K562 (cell line): Measurements from ENCODE around the gene PALM3. TPM values are rescaled to one million over a fixed set of nuclear protein-coding genes. Genes with fewer than 3 reads are reported as not detected.

ENCODE experiments used
- CAMTA2 ChIP-seq: fragments of 250-450 bp; sonication (Bioruptor Pico); conservative IDR thresholded peaks from 2 replicates; pipeline ENCODE4 v1.5.1; 2022
- CSDE1 ChIP-seq, 2 experiments: fragments of 450-650 bp; IDR thresholded peaks; 2 replicates each; pipeline ENCODE4 v1.6.1; 2016; ENCODE audit warnings: mild to moderate bottlenecking in 1 of 2
- CXXC5 ChIP-seq: fragments of 250-450 bp; sonication (Bioruptor Pico); IDR thresholded peaks from 2 replicates; pipeline ENCODE4 v1.8.0; 2022; ENCODE audit warnings: inconsistent platforms, mild to moderate bottlenecking, moderate library complexity
- EP300 ChIP-seq: IDR thresholded peaks from 2 replicates; pipeline ENCODE4 v1.6.1; 2012; ENCODE audit warnings: low read length, improper control_type of control experiment
- HMG20A ChIP-seq: fragments of 450-650 bp; formaldehyde crosslinking; conservative IDR thresholded peaks from 2 replicates; pipeline ENCODE4 v1.4.0; 2020; ENCODE audit warnings: mild to moderate bottlenecking, mixed read lengths
- HMG20B ChIP-seq: fragments of 250-450 bp; sonication (Bioruptor Pico); IDR thresholded peaks from 2 replicates; pipeline ENCODE4 v1.5.0; 2021; ENCODE audit warnings: mild to moderate bottlenecking
- L3MBTL2 ChIP-seq: fragments of 450-650 bp; IDR thresholded peaks from 2 replicates; pipeline ENCODE4 v1.6.1; 2016; ENCODE audit warnings: mild to moderate bottlenecking, moderate library complexity
- LEF1 ChIP-seq: fragments of 450-650 bp; IDR thresholded peaks from 2 replicates; pipeline ENCODE4 v1.6.1; 2016; ENCODE audit warnings: mild to moderate bottlenecking
- MAFG ChIP-seq: fragments of 450-650 bp; conservative IDR thresholded peaks from 2 replicates; pipeline ENCODE4 v1.6.1; 2016; ENCODE audit warnings: missing genetic modification characterization, missing compliant biosample characterization
- MIER1 ChIP-seq: fragments of 450-650 bp; IDR thresholded peaks from 2 replicates; pipeline ENCODE4 v1.6.1; 2016; ENCODE audit warnings: antibody characterized with exemption, mild to moderate bottlenecking, low read depth
- RBFOX2 ChIP-seq: fragments of 200-400 bp; formaldehyde crosslinking; IDR thresholded peaks from 2 replicates; pipeline ENCODE4 v1.6.1; 2017; ENCODE audit warnings: low read depth, mild to moderate bottlenecking, low read length, moderate library complexity
- RFX1 ChIP-seq: fragments of 450-650 bp; IDR thresholded peaks from 2 replicates; pipeline ENCODE4 v1.6.1; 2016; ENCODE audit warnings: mild to moderate bottlenecking, moderate library complexity
- SMARCB1 ChIP-seq: IDR thresholded peaks from 2 replicates; pipeline ENCODE4 v1.6.1; 2011; ENCODE audit warnings: improper control_type of control experiment, low read depth; ENCODE audit not compliant: insufficient read length
- TARDBP ChIP-seq: fragments of 450-650 bp; IDR thresholded peaks from 2 replicates; pipeline ENCODE4 v1.6.1; 2016
- TRIM24 ChIP-seq, 2 experiments: fragments of 450-650 bp; IDR thresholded peaks; 2 replicates each; pipeline ENCODE4 v1.6.1; 2016
- ZNF444 ChIP-seq: fragments of 250-450 bp; sonication (Bioruptor Pico); IDR thresholded peaks from 2 replicates; pipeline ENCODE4 v1.4.0; 2020; ENCODE audit warnings: mild to moderate bottlenecking, moderate library complexity
- ZNF561 ChIP-seq: fragments of 450-650 bp; formaldehyde crosslinking; conservative IDR thresholded peaks from 2 replicates; pipeline ENCODE4 v1.4.0; 2020; ENCODE audit warnings: mild to moderate bottlenecking, moderate library complexity
- ZNF717 ChIP-seq: fragments of 250-450 bp; sonication (Bioruptor Pico); IDR thresholded peaks from 2 replicates; pipeline ENCODE4 v1.5.0; 2021
- polyA plus RNA-seq, 8 experiments: library from polyadenylated mRNA; depleted of rRNA in 4 of 8; stranded (reverse) in 5 of 8; unstranded in 3 of 8; fragments of >200 nt; fragmentation: Nextera tagmentation in 2 of 8; fragmentation: Illumina TruSeq in 1 of 8; extraction: Ambion mirVana in 2 of 8; extraction: Trizol in 1 of 8; gene quantifications; 2 replicates each; pipeline versions ENCODE4 v1.2.1 to v1.2.3, GENCODE V29; 2011 to 2014; ENCODE audit warnings: inconsistent platforms in 1 of 8, missing spikeins in 1 of 8
- total RNA-seq, 7 experiments: library from RNA; depleted of rRNA in 6 of 7; stranded (reverse); fragments of >200 nt in 6 of 7; fragmentation: Illumina TruSeq in 2 of 7; extraction: Trizol in 2 of 7; gene quantifications; 2 replicates each; pipeline versions ENCODE4 v1.2.1 to v1.2.3, GENCODE V29; 2011 to 2021; ENCODE audit warnings: low replicate concordance in 1 of 7
- TF ChIP-seq, protein P1 (sequence below): fragments of 450-650 bp; formaldehyde crosslinking; IDR thresholded peaks from 2 replicates; pipeline ENCODE4 v1.4.0; 2020; ENCODE audit warnings: mild to moderate bottlenecking
- TF ChIP-seq, protein P2 (sequence below): sonication (generic); formaldehyde crosslinking; IDR thresholded peaks from 2 replicates; pipeline ENCODE4 v1.8.0; 2022; ENCODE audit warnings: mild to moderate bottlenecking, missing genetic modification reagents, borderline replicate concordance
- TF ChIP-seq, protein P3 (sequence below): IDR thresholded peaks from 2 replicates; pipeline ENCODE4 v1.6.1; 2011; ENCODE audit not compliant: insufficient read length; ENCODE audit errors: extremely low read depth
- TF ChIP-seq, protein P4 (sequence below): fragments of 250-450 bp; sonication (Bioruptor Pico); IDR thresholded peaks from 2 replicates; pipeline ENCODE4 v1.4.0; 2020; ENCODE audit warnings: mild to moderate bottlenecking, moderate library complexity, borderline replicate concordance

PALM3 gene
- total and polyA plus RNA-seq, 9 of the 15 experiments (the other 6 are each of a cell fraction or from before 2014, with no cell fraction given) = 0.07 to 9.3 (median 3.3) TPM

DNA sequence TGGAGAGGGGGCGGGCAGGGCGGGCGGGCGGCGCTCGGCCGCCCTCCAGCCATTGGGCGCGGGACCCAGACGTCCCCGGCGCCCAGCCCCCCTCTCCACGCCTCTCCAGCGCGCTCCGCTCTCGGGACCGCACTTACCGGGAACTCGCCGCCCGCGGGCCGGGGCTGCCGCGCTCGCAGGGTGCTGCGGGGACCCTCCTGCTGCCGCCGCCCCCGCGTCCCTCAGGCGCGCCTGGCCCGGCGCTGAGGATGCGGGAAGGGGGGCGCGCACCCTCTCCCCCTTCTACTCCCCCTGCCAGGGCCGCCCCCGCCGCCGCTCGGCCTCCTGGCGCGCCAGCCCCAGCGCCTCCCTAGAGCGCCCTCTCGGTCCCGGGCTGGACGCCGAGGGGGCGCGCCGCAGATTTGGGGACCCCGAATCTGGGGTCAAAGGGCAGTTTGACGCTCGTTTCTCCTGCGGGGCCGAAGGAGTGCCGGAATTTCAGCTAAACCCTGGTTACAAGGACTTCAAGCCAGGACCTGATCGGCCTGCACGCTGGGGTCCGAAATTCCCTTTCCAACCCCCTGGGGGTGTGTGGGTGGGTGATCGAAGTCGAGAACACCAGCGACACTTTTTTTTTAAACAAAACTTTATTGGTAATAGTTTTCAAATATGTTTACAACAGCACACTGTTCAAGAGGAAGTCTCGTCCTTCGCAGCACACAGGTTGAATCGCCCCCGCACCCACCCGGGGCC, 29.4 kb upstream of the PALM3 start (continued):
- peak; percentile 78 for TF ChIP-seq ZNF444 (CRISPR knock-in tag)
- TF ChIP-seq RFX1 = no peak
- TF ChIP-seq HMG20A = no peak
- TF ChIP-seq RBFOX2 = peak; percentile 78
- no peak for TF ChIP-seq SMARCB1
- no peak for TF ChIP-seq HMG20B (CRISPR knock-in tag)
- TF ChIP-seq ZNF717 = no peak
- TF ChIP-seq MIER1 = no peak
- TF ChIP-seq TARDBP = no peak; the same call in 1 of the 2 replicates
- peak; percentile 82 for TF ChIP-seq CXXC5 (CRISPR knock-in tag)
- TF ChIP-seq TRIM24 (IDR thresholded peaks at IDR 0.05) = 0 out of 4 replicates have a peak, but pooled peaks of 1 of the 2 experiments have one; percentile 28
- TF ChIP-seq, protein P1, sequence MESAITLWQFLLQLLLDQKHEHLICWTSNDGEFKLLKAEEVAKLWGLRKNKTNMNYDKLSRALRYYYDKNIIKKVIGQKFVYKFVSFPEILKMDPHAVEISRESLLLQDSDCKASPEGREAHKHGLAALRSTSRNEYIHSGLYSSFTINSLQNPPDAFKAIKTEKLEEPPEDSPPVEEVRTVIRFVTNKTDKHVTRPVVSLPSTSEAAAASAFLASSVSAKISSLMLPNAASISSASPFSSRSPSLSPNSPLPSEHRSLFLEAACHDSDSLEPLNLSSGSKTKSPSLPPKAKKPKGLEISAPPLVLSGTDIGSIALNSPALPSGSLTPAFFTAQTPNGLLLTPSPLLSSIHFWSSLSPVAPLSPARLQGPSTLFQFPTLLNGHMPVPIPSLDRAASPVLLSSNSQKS (CRISPR knock-in tag) = no peak
- TF ChIP-seq L3MBTL2 = peak; percentile 61
- TF ChIP-seq LEF1 = peak; percentile 57; the same call in 1 of the 2 replicates
- TF ChIP-seq, protein P2, sequence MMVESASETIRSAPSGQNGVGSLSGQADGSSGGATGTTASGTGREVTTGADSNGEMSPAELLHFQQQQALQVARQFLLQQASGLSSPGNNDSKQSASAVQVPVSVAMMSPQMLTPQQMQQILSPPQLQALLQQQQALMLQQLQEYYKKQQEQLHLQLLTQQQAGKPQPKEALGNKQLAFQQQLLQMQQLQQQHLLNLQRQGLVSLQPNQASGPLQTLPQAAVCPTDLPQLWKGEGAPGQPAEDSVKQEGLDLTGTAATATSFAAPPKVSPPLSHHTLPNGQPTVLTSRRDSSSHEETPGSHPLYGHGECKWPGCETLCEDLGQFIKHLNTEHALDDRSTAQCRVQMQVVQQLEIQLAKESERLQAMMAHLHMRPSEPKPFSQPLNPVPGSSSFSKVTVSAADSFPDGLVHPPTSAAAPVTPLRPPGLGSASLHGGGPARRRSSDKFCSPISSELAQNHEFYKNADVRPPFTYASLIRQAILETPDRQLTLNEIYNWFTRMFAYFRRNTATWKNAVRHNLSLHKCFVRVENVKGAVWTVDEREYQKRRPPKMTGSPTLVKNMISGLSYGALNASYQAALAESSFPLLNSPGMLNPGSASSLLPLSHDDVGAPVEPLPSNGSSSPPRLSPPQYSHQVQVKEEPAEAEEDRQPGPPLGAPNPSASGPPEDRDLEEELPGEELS = no peak
- TF ChIP-seq EP300 = peak; percentile 34
- TF ChIP-seq CSDE1 (IDR thresholded peaks at IDR 0.05) = no peak
- TF ChIP-seq MAFG (tag) = no peak
- no peak for TF ChIP-seq ZNF561 (CRISPR knock-in tag)
- TF ChIP-seq, protein P3, sequence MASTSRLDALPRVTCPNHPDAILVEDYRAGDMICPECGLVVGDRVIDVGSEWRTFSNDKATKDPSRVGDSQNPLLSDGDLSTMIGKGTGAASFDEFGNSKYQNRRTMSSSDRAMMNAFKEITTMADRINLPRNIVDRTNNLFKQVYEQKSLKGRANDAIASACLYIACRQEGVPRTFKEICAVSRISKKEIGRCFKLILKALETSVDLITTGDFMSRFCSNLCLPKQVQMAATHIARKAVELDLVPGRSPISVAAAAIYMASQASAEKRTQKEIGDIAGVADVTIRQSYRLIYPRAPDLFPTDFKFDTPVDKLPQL = no peak
- no peak for TF ChIP-seq CAMTA2 (CRISPR knock-in tag)
- TF ChIP-seq, protein P4, sequence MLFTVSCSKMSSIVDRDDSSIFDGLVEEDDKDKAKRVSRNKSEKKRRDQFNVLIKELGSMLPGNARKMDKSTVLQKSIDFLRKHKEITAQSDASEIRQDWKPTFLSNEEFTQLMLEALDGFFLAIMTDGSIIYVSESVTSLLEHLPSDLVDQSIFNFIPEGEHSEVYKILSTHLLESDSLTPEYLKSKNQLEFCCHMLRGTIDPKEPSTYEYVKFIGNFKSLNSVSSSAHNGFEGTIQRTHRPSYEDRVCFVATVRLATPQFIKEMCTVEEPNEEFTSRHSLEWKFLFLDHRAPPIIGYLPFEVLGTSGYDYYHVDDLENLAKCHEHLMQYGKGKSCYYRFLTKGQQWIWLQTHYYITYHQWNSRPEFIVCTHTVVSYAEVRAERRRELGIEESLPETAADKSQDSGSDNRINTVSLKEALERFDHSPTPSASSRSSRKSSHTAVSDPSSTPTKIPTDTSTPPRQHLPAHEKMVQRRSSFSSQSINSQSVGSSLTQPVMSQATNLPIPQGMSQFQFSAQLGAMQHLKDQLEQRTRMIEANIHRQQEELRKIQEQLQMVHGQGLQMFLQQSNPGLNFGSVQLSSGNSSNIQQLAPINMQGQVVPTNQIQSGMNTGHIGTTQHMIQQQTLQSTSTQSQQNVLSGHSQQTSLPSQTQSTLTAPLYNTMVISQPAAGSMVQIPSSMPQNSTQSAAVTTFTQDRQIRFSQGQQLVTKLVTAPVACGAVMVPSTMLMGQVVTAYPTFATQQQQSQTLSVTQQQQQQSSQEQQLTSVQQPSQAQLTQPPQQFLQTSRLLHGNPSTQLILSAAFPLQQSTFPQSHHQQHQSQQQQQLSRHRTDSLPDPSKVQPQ (CRISPR knock-in tag) = no peak
